Measurements from ENCODE around the gene BEAN1. TPM values are rescaled to one million over a fixed set of nuclear protein-coding genes. Genes with fewer than 3 reads are reported as not detected.

The BEAN1 gene
- total RNA-seq, 1 donor from 2014 or later, result 0.87 TPM

DNA sequence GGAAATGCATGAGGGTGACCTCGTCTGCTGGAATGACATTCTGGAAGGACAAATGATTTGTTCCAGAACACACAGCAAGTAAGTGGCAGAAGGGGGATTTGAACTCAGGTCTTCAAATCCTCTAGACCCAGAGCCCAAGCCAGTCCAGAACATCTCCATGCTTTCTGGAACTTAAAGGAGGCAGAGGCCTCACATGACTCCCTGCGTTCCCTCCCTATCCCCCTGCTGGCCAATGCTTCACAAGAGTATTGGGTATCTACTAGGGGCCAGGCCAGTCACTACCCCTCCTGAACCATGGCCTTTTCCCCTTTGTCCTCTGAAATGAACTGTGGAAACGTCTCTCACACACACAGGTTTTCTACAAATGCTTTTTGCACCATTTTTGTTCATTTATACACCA is 7.6 kb upstream of the BEAN1 start:
- Histone ChIP-seq H3K4me3 (no peak overlapping the region), H3K36me3 (no peaks in the 10 kb centered on the region), H3K9me3 (no peaks in the 10 kb centered on the region), H3K27ac (no peak overlapping the region), H3K27me3 (peaks cover 4% of the 10 kb centered on the region), H3K4me1 (no peaks in the 10 kb centered on the region)
- ATAC-seq, result no peak
- TF ChIP-seq, protein P1, sequence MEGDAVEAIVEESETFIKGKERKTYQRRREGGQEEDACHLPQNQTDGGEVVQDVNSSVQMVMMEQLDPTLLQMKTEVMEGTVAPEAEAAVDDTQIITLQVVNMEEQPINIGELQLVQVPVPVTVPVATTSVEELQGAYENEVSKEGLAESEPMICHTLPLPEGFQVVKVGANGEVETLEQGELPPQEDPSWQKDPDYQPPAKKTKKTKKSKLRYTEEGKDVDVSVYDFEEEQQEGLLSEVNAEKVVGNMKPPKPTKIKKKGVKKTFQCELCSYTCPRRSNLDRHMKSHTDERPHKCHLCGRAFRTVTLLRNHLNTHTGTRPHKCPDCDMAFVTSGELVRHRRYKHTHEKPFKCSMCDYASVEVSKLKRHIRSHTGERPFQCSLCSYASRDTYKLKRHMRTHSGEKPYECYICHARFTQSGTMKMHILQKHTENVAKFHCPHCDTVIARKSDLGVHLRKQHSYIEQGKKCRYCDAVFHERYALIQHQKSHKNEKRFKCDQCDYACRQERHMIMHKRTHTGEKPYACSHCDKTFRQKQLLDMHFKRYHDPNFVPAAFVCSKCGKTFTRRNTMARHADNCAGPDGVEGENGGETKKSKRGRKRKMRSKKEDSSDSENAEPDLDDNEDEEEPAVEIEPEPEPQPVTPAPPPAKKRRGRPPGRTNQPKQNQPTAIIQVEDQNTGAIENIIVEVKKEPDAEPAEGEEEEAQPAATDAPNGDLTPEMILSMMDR (IDR thresholded peaks at IDR 0.05), result no peak
- intact Hi-C loops (cut with DNase I), result no loop called here
- no peak for DNase-seq

DNA sequence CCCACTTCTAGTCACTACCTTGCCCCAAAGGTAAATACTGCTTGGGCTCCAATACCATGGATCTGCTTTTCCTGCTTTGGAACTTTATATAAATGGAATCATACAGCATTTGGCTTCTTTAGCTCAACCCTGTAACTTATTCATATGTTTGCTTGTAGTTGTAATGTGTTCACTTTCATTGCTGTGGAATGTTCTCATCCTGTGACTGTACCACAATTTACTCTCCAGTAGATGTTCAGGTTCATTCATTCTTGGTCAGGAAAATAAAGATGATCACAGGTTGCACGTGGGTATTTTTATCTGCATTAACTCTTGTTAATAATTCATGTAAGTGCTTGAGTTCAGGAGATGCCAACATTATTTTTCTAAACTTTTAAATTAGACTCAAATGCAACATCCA is 6.7 kb upstream of the BEAN1 start:
- Histone ChIP-seq H3K4me3 (no peak overlapping the region), H3K27ac (no peak overlapping the region), H3K36me3 (no peaks in the 10 kb centered on the region), H3K9me3 (no peaks in the 10 kb centered on the region), H3K27me3 (peaks cover 4% of the 10 kb centered on the region), H3K4me1 (no peaks in the 10 kb centered on the region)
- TF ChIP-seq, protein P1 (IDR thresholded peaks at IDR 0.05), result no peak
- intact Hi-C loops (cut with DNase I), result no loop called here
- no peak for ATAC-seq
- DNase-seq, result no peak

DNA sequence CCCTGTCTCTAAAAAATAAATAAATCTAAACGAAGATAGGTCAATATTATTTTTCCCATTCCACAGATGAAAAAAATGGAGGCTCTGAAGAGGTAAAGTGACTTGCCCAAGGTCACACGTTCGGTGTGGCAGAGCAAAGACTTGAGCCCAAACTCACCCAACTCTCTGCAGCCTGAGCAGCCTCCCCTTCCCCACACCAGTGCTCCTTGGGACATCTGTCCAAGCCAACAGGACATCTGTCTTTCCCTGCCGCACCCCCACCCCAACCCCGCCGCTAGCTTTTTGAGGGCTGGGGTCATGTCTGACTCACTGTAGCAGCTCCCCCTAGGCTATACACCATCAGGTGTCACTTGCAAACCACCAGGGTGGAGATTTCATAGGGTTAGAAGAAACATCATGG is 5.2 kb upstream of the BEAN1 start:
- no peak for DNase-seq
- no peak overlapping the region for H3K4me3 ChIP-seq
- TF ChIP-seq, protein P1 (IDR thresholded peaks at IDR 0.05), result no peak
- ATAC-seq, result no peak
- no peaks in the 10 kb centered on the region for H3K36me3 ChIP-seq
- peaks cover 17% of the 10 kb centered on the region for H3K27me3 ChIP-seq
- intact Hi-C loops (cut with DNase I), result no loop called here
- H3K27ac ChIP-seq, result no peak overlapping the region
- no peaks in the 10 kb centered on the region for H3K9me3 ChIP-seq
- H3K4me1 ChIP-seq, result peaks cover 6% of the 10 kb centered on the region

DNA sequence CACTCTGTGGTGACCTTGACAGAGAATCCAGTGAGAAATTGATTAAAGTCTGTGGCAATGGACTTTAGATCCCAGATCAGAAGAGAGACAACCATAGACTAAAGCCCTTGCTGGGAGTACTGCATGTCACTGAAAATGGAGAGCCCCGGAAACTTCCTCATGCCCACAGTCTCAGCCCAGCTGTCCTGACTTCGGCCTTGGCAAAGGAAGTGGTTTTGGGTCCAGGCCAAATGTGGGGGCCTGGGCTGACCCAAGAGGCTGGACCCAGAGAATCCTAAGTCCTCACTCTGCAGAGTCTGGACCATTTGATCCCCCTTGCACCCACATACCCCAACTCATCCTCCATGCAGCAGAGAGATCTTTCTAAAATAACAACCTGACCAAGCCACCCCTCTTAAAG is 4.7 kb upstream of the BEAN1 start:
- no peaks in the 10 kb centered on the region for H3K9me3 ChIP-seq
- no peak overlapping the region for H3K27ac ChIP-seq
- H3K4me3 ChIP-seq, result no peak overlapping the region
- peaks cover 7% of the 10 kb centered on the region for H3K4me1 ChIP-seq
- H3K27me3 ChIP-seq, result peaks cover 17% of the 10 kb centered on the region
- H3K36me3 ChIP-seq, result no peaks in the 10 kb centered on the region
- intact Hi-C loops (cut with DNase I), result no loop called here
- TF ChIP-seq, protein P1 (IDR thresholded peaks at IDR 0.05), result no peak
- DNase-seq, result no peak
- no peak for ATAC-seq

DNA sequence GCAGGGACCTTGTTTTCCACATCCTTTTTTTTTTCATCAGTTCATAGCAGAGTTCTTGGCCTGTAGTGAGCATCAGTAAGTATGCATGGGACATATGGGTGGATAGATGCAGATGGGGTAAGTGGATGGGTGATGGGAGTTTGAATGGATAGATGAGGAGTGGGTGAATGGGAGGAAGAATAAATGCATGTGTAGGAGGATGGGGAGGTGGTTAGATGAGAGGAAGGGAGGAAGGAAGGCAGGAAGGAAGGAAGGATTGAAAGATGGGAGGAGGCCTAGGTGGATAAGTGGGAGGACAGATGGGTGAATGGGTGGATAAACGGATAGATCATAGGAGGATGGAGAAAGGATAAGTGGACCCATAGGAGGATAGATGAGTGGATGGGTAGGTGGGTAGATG is 3.9 kb upstream of the BEAN1 start:
- ATAC-seq (no peak), DNase-seq (no peak)
- H3K4me3 ChIP-seq, result no peak overlapping the region
- no peaks in the 10 kb centered on the region for H3K36me3 ChIP-seq
- no peak overlapping the region for H3K27ac ChIP-seq
- H3K9me3 ChIP-seq, result no peaks in the 10 kb centered on the region
- peaks cover 25% of the 10 kb centered on the region for H3K27me3 ChIP-seq
- intact Hi-C loops (cut with DNase I), result no loop called here
- peaks cover 15% of the 10 kb centered on the region for H3K4me1 ChIP-seq
- TF ChIP-seq, protein P1 (IDR thresholded peaks at IDR 0.05), result no peak

DNA sequence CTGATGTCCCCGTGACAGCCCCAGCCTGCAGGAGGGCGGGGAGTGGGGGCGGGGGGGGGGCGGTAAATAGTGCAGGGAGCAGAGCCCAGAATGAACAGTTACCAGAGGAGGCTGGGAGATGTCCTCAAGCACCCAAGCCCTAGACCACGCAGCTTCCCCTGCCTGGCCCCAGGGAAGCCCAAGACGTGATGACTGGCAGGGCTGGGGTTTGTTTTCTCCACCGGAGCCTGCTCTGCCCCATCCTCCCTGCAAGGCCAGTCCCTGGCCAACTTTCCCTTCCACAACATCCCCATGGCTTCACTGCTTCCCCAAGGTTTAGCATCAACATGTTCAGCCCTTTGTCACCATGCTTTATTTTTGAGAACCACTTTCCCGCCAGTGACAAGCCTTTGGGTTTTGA is 1.4 kb upstream of the BEAN1 start:
- TF ChIP-seq, protein P1 (IDR thresholded peaks at IDR 0.05), result no peak
- no peaks in the 10 kb centered on the region for H3K9me3 ChIP-seq
- H3K36me3 ChIP-seq, result no peaks in the 10 kb centered on the region
- no peak for ATAC-seq
- peaks cover 25% of the 10 kb centered on the region for H3K27me3 ChIP-seq
- intact Hi-C loops (cut with DNase I), result no loop called here
- no peak for DNase-seq
- H3K4me1 ChIP-seq, result peaks cover 16% of the 10 kb centered on the region
- H3K4me3 ChIP-seq, result no peak overlapping the region
- no peak overlapping the region for H3K27ac ChIP-seq
